ENCODE results near the gene ZNF598.

ZNF598 gene

GRCh38 chr16:2005646-2006045 lies 4.0 kb downstream of the ZNF598 start (continued):
- no peak for TF ChIP-seq IKZF3 (tag by site-specific recombination; IDR thresholded peaks at IDR 0.05)
- 0 out of 2 replicates have a peak, but pooled peaks have one; percentile 21 for TF ChIP-seq GLIS2 (tag by site-specific recombination; IDR thresholded peaks at IDR 0.05)
- no peak for TF ChIP-seq ZNF18 (tag by site-specific recombination; IDR thresholded peaks at IDR 0.05)
- no peak for TF ChIP-seq SP3 (tag by site-specific recombination; IDR thresholded peaks at IDR 0.05)
- no peak for TF ChIP-seq ZFP37 (tag by site-specific recombination; IDR thresholded peaks at IDR 0.05)
- TF ChIP-seq ZNF658 (tag by site-specific recombination; IDR thresholded peaks at IDR 0.05): no peak
- no peak for TF ChIP-seq TSHZ1 (tag by site-specific recombination; IDR thresholded peaks at IDR 0.05; ENCODE audit: borderline replicate concordance)
- peak; percentile 85 for TF ChIP-seq CTCF (tag by site-specific recombination; IDR thresholded peaks at IDR 0.05)
- TF ChIP-seq ZNF26 (tag by site-specific recombination; IDR thresholded peaks at IDR 0.05): no peak
- TF ChIP-seq ZNF426 (tag by site-specific recombination; IDR thresholded peaks at IDR 0.05): no peak
- TF ChIP-seq SP7 (tag by site-specific recombination; IDR thresholded peaks at IDR 0.05): no peak
- TF ChIP-seq ZNF394 (tag by site-specific recombination; IDR thresholded peaks at IDR 0.05; ENCODE audit: borderline replicate concordance): peak; percentile 93
- TF ChIP-seq ZNF10 (tag by site-specific recombination; IDR thresholded peaks at IDR 0.05): no peak
- TF ChIP-seq EGR2 (tag by site-specific recombination; IDR thresholded peaks at IDR 0.05; ENCODE audit: low read depth): 0 out of 2 replicates have a peak, but pooled peaks have one; percentile 25
- no peak for TF ChIP-seq PRDM4 (tag by site-specific recombination; IDR thresholded peaks at IDR 0.05)
- no peak for TF ChIP-seq ZNF433 (tag by site-specific recombination; IDR thresholded peaks at IDR 0.05; ENCODE audit: low read depth)
- no peak for TF ChIP-seq ZNF571 (tag by site-specific recombination; IDR thresholded peaks at IDR 0.05)
- TF ChIP-seq KLF17 (tag by site-specific recombination; IDR thresholded peaks at IDR 0.05): 0 out of 2 replicates have a peak, but pooled peaks have one; percentile 16
- no peak for TF ChIP-seq SCRT1 (tag by site-specific recombination; IDR thresholded peaks at IDR 0.05; ENCODE audit: borderline replicate concordance)
- no peak for TF ChIP-seq ZNF624 (tag by site-specific recombination; IDR thresholded peaks at IDR 0.05)
- TF ChIP-seq BCL6B (tag by site-specific recombination; IDR thresholded peaks at IDR 0.05): no peak
- TF ChIP-seq ZNF621 (tag by site-specific recombination; IDR thresholded peaks at IDR 0.05): no peak
- peak; percentile 17; the same call in 1 of the 2 replicates for TF ChIP-seq ZXDB (tag by site-specific recombination; IDR thresholded peaks at IDR 0.05)
- TF ChIP-seq OVOL3 (tag by site-specific recombination; IDR thresholded peaks at IDR 0.05): no peak
- TF ChIP-seq ZNF777 (tag by site-specific recombination; IDR thresholded peaks at IDR 0.05; ENCODE audit: borderline replicate concordance): no peak
- TF ChIP-seq ZNF514 (tag by site-specific recombination; IDR thresholded peaks at IDR 0.05): no peak
